Activated CD4-positive, alpha-beta T cell treated with anti-CD3 and anti-CD28 coated beads, Interleukin-2, amount 10 ng/mL, durations not matched to agents 7 days and 5 days (primary cell): ENCODE results near the gene ZSWIM9. TPM values are rescaled to one million over a fixed set of nuclear protein-coding genes. Genes with fewer than 3 reads are reported as not detected.

Experiments used
- CTCF ChIA-PET: fragments of 350-600 bp; sonication (Branson Sonifier 250); formaldehyde crosslinking; loops from one replicate; lab custom pipeline; 2021; ENCODE audit warnings: antibody characterized with exemption; lab: Charles Lee
- POLR2A ChIA-PET: fragments of 350-600 bp; sonication (Branson Sonifier 250); formaldehyde crosslinking; loops from one replicate; lab custom pipeline; 2021; ENCODE audit warnings: antibody characterized with exemption; lab: Charles Lee
- DNase-seq: peaks from one replicate; pipeline ENCODE4 v3.0.0-alpha.2; 2020
- H3K27ac Mint-ChIP-seq: one replicate; pipeline ENCODE4 v1.8.0; 2021; ENCODE audit warnings: mild to moderate bottlenecking, moderate library complexity, mixed read lengths
- H3K27me3 Mint-ChIP-seq: one replicate; pipeline ENCODE4 v1.8.0; 2021; ENCODE audit warnings: mixed read lengths
- H3K36me3 Mint-ChIP-seq: one replicate; pipeline ENCODE4 v1.8.0; 2021; ENCODE audit warnings: low read depth, mixed read lengths
- H3K4me1 Mint-ChIP-seq: one replicate; pipeline ENCODE4 v1.8.0; 2021; ENCODE audit warnings: mixed read lengths
- H3K4me3 Mint-ChIP-seq: one replicate; pipeline ENCODE4 v1.8.0; 2021; ENCODE audit warnings: mild to moderate bottlenecking, moderate library complexity, mixed read lengths
- H3K9me3 Mint-ChIP-seq: one replicate; pipeline ENCODE4 v1.8.0; 2021; ENCODE audit warnings: mixed read lengths
- total RNA-seq, 2 experiments: library from RNA; stranded (reverse); gene quantifications; one replicate each; pipeline ENCODE4 v1.2.3, GENCODE V29; 2021

Gene ZSWIM9
- total RNA-seq, 2 experiments from 2014 or later = 6.9 to 9.3 TPM

GRCh38 chr19:48181505-48181904 is 11.0 kb downstream of the ZSWIM9 start:
- Mint-ChIP-seq H3K4me3 (no peak overlapping the region), H3K36me3 (peaks cover 44% of the 10 kb centered on the region), H3K9me3 (peaks cover 12% of the 10 kb centered on the region), H3K27ac (no peak overlapping the region), H3K27me3 (no peaks in the 10 kb centered on the region), H3K4me1 (peaks cover under 1% of the 10 kb centered on the region)
- no peak for DNase-seq
- CTCF ChIA-PET = no interaction called here
- POLR2A ChIA-PET = no interaction called here

GRCh38 chr19:48182434-48182833 is 12.0 kb downstream of the ZSWIM9 start:
- ChIA-PET POLR2A (no interaction called here), CTCF (no interaction called here)
- Mint-ChIP-seq H3K27me3 (no peaks in the 10 kb centered on the region), H3K4me3 (no peak overlapping the region), H3K36me3 (peaks cover 38% of the 10 kb centered on the region), H3K9me3 (peaks cover 12% of the 10 kb centered on the region), H3K4me1 (no peaks in the 10 kb centered on the region), H3K27ac (no peak overlapping the region)
- DNase-seq = no peak

- Mint-ChIP-seq H3K9me3 (peaks cover 12% of the 10 kb centered on the region), H3K4me3 (no peak overlapping the region), H3K27ac (no peak overlapping the region), H3K4me1 (no peaks in the 10 kb centered on the region), H3K36me3 (peaks cover 43% of the 10 kb centered on the region), H3K27me3 (no peaks in the 10 kb centered on the region)
- DNase-seq = no peak
- CTCF ChIA-PET = no interaction called here
- POLR2A ChIA-PET = no interaction called here
These were observed 12.9 kb downstream of the ZSWIM9 start for GRCh38 chr19:48183356-48183755.

GRCh38 chr19:48186015-48186414 is 15.5 kb downstream of the ZSWIM9 start:
- Mint-ChIP-seq H3K27me3 (no peaks in the 10 kb centered on the region), H3K4me3 (no peak overlapping the region), H3K27ac (no peak overlapping the region), H3K4me1 (no peaks in the 10 kb centered on the region), H3K9me3 (peaks cover 7% of the 10 kb centered on the region), H3K36me3 (peaks cover 37% of the 10 kb centered on the region)
- DNase-seq = no peak
- ChIA-PET CTCF (interaction anchor here (2.0 kb wide), 1 partner anchor 13 kb away, joined by 7 read pairs; no protein-coding TSS in a partner anchor), POLR2A (no interaction called here)

DNA sequence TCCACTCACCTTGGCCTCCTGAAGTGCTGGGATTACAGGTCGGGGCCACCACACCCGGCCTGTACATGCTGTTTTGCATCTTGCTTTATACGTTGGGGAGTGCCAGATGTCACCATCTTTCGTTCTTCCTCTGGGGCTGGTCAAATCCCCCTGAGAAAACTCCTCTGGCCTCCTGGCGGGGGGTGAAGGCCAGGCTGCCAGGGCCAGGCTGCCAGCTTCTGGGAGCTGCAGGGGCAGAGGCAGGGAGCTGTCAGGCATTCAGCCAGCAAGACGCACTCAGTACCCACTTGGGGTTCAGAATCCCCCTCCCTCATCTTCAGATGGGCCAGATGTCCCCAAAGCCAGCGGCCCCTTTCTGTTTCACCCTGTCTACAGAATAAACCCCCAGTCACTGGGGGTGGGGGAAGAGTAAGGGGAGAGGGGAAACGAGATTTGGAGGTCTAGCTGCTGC is 16.1 kb downstream of the ZSWIM9 start:
- no peaks in the 10 kb centered on the region for H3K27me3 Mint-ChIP-seq
- peaks cover 3% of the 10 kb centered on the region for H3K9me3 Mint-ChIP-seq
- no peak overlapping the region for H3K27ac Mint-ChIP-seq
- H3K4me1 Mint-ChIP-seq = no peaks in the 10 kb centered on the region
- H3K36me3 Mint-ChIP-seq = peaks cover 32% of the 10 kb centered on the region
- no peak for DNase-seq
- no peak overlapping the region for H3K4me3 Mint-ChIP-seq
- CTCF ChIA-PET = interaction anchor here (2.0 kb wide), 1 partner anchor 13 kb away, joined by 7 read pairs; no protein-coding TSS in a partner anchor
- POLR2A ChIA-PET = no interaction called here

DNA sequence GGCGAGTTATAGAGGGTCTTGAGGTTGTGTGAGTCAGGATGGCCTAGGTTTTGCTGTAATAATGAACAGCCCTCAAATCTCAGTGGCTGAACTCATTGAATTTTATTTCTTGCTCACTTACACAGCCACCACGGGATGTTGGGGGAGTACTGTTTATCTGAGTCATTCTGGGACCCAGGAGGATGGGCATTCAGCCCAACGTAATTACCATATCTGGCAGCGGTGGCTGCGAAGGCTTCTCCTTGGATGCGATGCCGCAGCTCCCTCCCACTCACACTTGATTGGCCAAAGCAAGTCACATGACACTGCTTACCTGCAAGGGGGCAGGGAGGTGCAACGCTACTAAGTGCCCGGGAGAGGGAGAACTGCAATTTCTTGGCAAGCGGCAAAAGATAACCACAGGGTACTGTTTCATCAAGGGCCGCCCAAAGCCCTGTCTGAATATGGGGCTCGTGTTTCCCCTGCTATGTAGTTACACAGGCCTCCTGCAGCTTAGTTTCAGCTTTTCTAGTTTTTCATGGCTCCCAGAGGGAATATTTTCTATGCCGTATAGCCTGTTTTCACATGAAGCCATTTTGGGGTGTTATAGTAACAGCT is 19.9 kb downstream of the ZSWIM9 start:
- Mint-ChIP-seq H3K27me3 (no peaks in the 10 kb centered on the region), H3K36me3 (peaks cover 20% of the 10 kb centered on the region)
- POLR2A ChIA-PET = no interaction called here

GRCh38 chr19:48190885-48191284 is 20.4 kb downstream of the ZSWIM9 start:
- no peak for DNase-seq
- ChIA-PET POLR2A (no interaction called here), CTCF (interaction anchor here (0.6 to 2.2 kb wide), 5 partner anchors 12 to 389 kb away, joined by 3 to 14 read pairs (median 3); no protein-coding TSS in a partner anchor)
- no peaks in the 10 kb centered on the region for H3K9me3 Mint-ChIP-seq
- no peak overlapping the region for H3K4me3 Mint-ChIP-seq
- H3K27me3 Mint-ChIP-seq = no peaks in the 10 kb centered on the region
- no peaks in the 10 kb centered on the region for H3K4me1 Mint-ChIP-seq
- peaks cover 20% of the 10 kb centered on the region for H3K36me3 Mint-ChIP-seq
- no peak overlapping the region for H3K27ac Mint-ChIP-seq

More for the DNA sequence above, 19.9 kb downstream of the ZSWIM9 start:
- DNase-seq = no peak
- H3K9me3 Mint-ChIP-seq = no peaks in the 10 kb centered on the region
- H3K4me1 Mint-ChIP-seq = no peaks in the 10 kb centered on the region
- CTCF ChIA-PET = interaction anchor here (0.9 to 2.2 kb wide), 5 partner anchors 9 to 59 kb away, joined by 3 to 14 read pairs (median 3); no protein-coding TSS in a partner anchor
- no peak overlapping the region for H3K4me3 Mint-ChIP-seq
- no peak overlapping the region for H3K27ac Mint-ChIP-seq

- no peak overlapping the region for H3K4me3 Mint-ChIP-seq
- no peak for DNase-seq
- no peak overlapping the region for H3K27ac Mint-ChIP-seq
- H3K27me3 Mint-ChIP-seq = no peaks in the 10 kb centered on the region
- CTCF ChIA-PET = interaction anchor here (0.6 kb wide), 1 partner anchor 23 kb away, joined by 3 read pairs; no protein-coding TSS in a partner anchor
- no peaks in the 10 kb centered on the region for H3K9me3 Mint-ChIP-seq
- H3K4me1 Mint-ChIP-seq = no peaks in the 10 kb centered on the region
- H3K36me3 Mint-ChIP-seq = peaks cover 19% of the 10 kb centered on the region
- POLR2A ChIA-PET = no interaction called here
These were observed 22.3 kb downstream of the ZSWIM9 start for GRCh38 chr19:48192750-48193149.

DNA sequence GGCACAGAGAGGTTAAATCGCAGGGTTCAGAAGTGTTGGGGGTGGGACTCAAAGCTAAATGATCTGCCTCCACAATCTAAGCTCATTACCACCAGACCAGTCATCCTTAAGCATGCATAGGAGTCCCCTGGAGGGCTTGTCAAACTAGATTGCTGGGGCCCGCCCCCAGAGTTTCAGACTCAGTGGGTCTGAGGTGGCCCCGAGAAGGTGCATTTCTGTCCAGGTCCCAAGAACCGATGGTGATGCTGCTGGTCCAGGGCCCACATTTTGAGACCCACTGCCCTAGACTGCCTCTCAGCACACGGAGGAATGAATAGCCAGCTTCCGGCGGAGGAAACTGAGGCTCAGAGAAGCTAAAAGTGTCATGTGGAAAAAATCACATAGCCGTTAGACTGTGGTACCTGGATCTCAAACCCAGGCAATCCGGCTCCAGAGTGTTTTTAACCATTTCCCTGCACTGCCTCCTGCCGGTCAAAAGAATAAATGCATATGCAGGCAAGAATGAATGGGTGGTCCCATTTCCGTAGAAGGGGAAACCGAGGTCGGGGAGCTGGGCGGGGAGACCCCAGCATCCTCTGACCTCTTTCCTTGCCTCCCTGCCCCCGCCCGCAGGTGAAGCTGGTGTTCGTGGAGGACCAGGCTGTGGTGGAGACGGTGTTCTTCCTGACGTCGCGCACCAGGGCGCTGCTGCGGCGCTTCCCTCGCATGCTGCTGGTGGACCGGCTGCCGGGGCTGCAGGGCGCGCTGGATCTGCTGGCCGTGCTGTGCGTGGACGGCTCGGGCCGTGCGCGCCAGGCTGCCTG is 23.8 kb downstream of the ZSWIM9 start:
- CTCF ChIA-PET = interaction anchor here (0.8 to 2.5 kb wide), 6 partner anchors 8 to 65 kb away, joined by 3 to 6 read pairs (median 4); no protein-coding TSS in a partner anchor
- Mint-ChIP-seq H3K36me3 (peaks cover 7% of the 10 kb centered on the region), H3K9me3 (no peaks in the 10 kb centered on the region), H3K27ac (no peak overlapping the region), H3K4me1 (no peaks in the 10 kb centered on the region), H3K4me3 (no peak overlapping the region), H3K27me3 (no peaks in the 10 kb centered on the region)
- POLR2A ChIA-PET = no interaction called here
- peak; percentile 24 for DNase-seq

DNA sequence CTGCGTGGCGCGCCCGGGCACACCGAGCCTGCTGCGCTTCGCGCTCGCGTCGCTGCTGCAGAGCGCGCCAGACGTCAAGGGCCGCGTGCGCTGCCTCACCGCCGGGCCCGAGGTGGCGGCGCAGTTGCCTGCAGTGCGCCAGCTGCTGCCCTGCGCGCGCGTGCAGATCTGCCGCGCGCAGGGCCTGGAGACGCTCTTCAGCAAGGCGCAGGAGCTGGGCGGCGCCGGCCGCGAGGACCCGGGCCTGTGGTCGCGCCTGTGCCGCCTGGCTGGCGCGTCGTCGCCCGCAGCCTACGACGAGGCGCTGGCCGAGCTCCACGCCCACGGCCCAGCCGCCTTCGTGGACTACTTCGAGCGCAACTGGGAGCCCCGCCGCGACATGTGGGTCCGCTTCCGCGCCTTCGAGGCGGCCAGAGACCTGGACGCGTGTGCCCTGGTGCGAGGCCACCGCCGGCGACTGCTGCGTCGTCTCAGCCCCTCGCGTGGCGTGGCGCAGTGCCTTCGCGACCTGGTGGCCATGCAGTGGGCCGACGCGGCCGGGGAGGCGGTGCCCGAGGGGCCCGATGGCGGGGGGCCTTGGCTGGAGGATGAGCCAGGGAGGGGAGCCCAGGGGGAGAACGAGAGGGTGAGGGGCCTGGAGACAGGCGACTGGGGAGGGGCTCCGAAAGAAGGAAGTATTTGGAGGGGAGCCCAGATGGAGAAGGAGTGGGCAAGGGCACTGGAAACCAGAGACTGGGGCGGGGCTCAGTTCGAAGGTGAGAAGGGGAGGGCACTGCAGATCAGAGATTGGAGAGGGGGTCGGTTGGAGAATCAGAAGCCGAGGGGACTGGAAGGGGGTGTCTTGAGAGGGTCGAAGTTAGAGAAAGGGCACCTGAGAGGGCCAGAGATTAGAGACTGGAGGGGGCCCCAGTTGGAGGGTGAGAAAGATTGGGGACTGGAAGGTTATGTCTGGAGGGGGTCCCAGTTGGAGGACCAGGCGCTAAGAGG is 24.7 kb downstream of the ZSWIM9 start:
- POLR2A ChIA-PET = no interaction called here
- H3K36me3 Mint-ChIP-seq = peaks cover 4% of the 10 kb centered on the region

DNA sequence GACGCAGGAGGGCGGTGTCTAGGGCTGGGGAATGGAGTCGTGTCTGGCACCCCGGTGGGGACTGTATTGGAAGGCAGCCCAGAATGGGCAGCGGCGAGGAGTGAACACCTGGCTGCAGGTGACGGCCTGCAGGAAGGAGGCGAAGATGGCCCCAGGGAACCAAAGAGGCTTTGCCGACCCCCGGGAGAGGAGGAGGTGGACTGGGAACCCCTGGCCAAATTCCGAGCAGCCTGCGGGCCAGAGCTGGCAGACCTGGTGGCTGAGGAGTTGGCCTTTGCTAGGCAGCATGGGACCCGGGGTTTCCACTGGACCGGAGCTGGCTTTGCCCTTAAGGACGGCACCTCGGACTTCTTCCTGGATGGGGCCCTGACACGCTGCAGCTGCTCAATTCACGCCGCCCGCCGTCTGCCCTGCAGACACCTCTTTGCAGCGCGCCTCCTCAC is 25.9 kb downstream of the ZSWIM9 start:
- Mint-ChIP-seq H3K4me3 (no peak overlapping the region), H3K9me3 (no peaks in the 10 kb centered on the region), H3K27me3 (no peaks in the 10 kb centered on the region), H3K4me1 (no peaks in the 10 kb centered on the region), H3K27ac (no peak overlapping the region), H3K36me3 (no peaks in the 10 kb centered on the region)
- no peak for DNase-seq
- ChIA-PET CTCF (interaction anchor here (0.6 to 2.5 kb wide), 2 partner anchors 10 to 982 kb away, joined by 3 to 6 read pairs; no protein-coding TSS in a partner anchor), POLR2A (no interaction called here)

More for the DNA sequence above, 24.7 kb downstream of the ZSWIM9 start:
- Mint-ChIP-seq H3K9me3 (no peaks in the 10 kb centered on the region), H3K4me1 (no peaks in the 10 kb centered on the region), H3K4me3 (no peak overlapping the region), H3K27me3 (no peaks in the 10 kb centered on the region), H3K27ac (no peak overlapping the region)
- DNase-seq = no peak
- CTCF ChIA-PET = interaction anchor here (0.6 to 2.5 kb wide), 7 partner anchors 7 to 980 kb away, joined by 3 to 6 read pairs (median 3); no protein-coding TSS in a partner anchor
